C4-2B (cell line): ENCODE data around the gene FDXR.

Source experiments
- H3K27ac ChIP-seq: fragments of 450-650 bp; 2 replicates; pipeline ENCODE4 v1.5.1; 2017
- ZFX ChIP-seq: fragments of 450-650 bp; IDR thresholded peaks from 2 replicates; pipeline ENCODE4 v1.6.1; 2017
- TF ChIP-seq, protein P1 (sequence below): fragments of 450-650 bp; conservative IDR thresholded peaks from 2 replicates; pipeline ENCODE4 v1.5.1; 2017; ENCODE audit warnings: mild to moderate bottlenecking

The FDXR gene

DNA sequence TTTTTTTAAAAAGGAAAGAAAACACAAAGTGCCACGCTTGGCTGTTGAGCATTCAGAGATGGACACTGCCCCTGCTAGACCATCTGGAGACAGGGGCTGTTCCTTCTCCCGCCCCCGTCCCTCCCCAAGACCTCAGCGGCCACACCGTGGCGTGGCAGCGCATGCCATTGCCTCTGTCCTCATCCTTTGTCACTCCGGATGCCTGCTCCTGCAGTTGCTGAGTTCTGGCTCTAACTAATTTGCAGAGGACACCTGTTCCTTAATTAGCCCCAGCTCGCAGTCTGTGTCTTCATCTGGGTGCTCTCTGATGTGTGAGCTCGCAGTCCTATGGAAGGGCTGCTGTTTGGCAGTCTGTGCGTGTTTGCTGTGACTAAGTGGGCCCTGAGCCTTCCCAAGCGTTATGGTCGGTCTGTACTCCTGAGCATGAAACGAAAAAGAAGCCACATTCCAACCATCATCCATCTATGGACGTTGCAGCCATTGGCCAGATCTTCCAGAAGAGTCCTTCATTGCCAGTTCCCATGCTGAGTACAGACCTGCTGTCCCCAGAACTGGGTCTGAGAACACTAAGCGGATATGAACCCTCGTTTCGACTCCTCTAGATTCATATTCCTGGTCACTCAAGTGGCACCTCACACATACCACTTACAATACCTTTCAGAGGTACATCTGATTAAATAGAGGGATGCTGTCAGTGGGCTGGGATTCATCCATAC, 55.7 kb downstream of the FDXR start:
- no peak for TF ChIP-seq ZFX
- TF ChIP-seq, protein P1, sequence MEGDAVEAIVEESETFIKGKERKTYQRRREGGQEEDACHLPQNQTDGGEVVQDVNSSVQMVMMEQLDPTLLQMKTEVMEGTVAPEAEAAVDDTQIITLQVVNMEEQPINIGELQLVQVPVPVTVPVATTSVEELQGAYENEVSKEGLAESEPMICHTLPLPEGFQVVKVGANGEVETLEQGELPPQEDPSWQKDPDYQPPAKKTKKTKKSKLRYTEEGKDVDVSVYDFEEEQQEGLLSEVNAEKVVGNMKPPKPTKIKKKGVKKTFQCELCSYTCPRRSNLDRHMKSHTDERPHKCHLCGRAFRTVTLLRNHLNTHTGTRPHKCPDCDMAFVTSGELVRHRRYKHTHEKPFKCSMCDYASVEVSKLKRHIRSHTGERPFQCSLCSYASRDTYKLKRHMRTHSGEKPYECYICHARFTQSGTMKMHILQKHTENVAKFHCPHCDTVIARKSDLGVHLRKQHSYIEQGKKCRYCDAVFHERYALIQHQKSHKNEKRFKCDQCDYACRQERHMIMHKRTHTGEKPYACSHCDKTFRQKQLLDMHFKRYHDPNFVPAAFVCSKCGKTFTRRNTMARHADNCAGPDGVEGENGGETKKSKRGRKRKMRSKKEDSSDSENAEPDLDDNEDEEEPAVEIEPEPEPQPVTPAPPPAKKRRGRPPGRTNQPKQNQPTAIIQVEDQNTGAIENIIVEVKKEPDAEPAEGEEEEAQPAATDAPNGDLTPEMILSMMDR: no peak
- no peak overlapping the region for H3K27ac ChIP-seq

DNA sequence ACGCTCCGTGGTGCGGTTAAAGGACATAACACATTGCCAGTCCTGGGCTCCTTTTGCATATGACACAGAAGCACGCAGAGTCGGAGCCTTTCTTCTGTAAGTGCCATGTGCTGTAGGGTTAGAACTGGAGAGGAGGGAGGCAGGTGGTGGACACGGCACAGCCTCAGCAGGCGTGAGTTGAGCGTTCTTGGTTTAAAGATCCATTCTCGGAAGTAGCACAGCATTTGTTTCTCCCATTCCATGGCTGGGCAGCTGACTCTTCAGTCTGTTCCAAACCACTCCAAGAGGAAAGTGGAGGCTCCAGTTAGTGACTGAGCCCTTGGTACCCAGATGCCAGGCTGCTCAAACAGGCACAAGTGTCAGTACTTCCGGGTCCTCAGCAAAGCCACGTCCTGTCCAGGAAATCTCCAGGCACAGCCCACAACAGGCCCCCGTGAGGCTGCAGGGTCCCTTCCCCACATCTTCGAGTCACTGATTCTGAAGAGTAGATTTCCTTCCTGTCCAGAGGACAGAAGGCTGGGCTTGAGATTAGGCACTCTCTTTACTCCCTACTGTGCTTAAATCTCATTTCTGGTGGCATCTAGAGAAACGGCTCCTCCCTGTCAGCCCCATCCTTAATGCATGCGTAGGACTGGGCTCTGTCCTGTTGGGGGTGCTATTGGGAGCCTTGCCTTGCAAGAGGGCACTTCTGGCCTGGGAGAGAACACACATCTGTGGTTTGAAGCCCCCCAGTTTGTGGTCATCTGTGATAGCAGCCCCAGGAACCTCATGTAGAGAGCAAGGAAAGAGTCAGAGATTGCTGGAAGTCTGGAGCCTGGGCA, 57.0 kb downstream of the FDXR start:
- TF ChIP-seq ZFX: no peak
- TF ChIP-seq, protein P1: no peak
- H3K27ac ChIP-seq: no peak overlapping the region

DNA sequence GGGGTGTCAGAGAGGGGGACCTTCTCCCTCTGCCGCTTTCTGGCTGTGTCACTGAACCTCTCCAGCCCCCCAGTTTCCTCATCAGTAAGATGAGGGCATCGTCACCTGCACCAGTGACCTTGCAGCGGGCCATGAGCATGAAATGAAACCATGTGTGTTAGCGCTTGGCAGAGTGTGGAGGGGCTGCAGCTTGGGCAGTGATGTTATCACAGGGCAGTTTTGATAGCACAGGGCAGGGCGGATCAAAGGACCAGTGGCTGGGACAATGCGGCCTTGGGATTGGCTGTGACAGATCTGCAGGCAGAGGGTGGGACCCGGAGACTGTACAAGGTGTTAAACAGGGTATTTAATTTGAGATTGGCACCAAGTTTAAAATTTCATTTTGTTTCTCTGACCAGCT, 57.7 kb downstream of the FDXR start:
- H3K27ac ChIP-seq: no peak overlapping the region
- no peak for TF ChIP-seq ZFX
- TF ChIP-seq, protein P1: no peak

DNA sequence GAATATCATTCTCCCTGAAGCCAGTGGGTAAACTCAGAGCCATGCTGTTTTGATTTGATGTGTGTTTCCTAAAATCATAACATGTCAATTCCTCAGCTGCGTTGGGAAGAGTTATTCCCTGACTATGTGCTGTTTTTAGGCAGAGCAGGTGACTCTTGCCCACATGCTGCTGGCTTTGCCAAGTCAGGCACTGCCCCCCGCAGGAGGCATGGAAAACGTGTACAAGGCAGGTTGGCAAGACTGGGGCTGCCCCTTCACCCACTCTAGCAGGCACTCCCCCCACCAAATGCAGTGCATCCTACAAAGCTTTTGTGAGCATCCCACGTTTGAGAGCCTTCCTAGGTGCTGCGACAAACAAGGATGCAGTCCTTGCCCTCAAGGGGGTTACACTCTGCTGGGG, 58.3 kb downstream of the FDXR start:
- H3K27ac ChIP-seq: no peak overlapping the region
- no peak for TF ChIP-seq ZFX
- TF ChIP-seq, protein P1: no peak
